OCI-LY7 (cell line): Measurements from ENCODE around the gene RNU2-1. TPM values are rescaled to one million over a fixed set of nuclear protein-coding genes. Genes with fewer than 3 reads are reported as not detected.

Experiments used
- BruUV-seq: library from RNA; stranded (reverse); fragments of 400-500 nt; replicated peaks from 2 replicates; lab custom pipeline; 2021; lab: Mats Ljungman, UMichigan
- CTCF ChIA-PET: fragments of 300-600 bp; sonication (Branson Sonifier 250); formaldehyde crosslinking; loops from one replicate; lab custom pipeline; 2022; ENCODE audit warnings: antibody characterized with exemption; ENCODE audit not compliant: unreplicated experiment; lab: Charles Lee
- POLR2A ChIA-PET: fragments of 300-600 bp; sonication (Branson Sonifier 250); formaldehyde crosslinking; loops from one replicate; lab custom pipeline; 2022; ENCODE audit warnings: antibody characterized with exemption; lab: Charles Lee
- DNase-seq: peaks from one replicate; pipeline ENCODE4 v3.0.0-alpha.2; 2015; ENCODE audit warnings: low spot score
- H2AFZ ChIP-seq: fragments of 200-600 bp; sonication (generic), shearing (Covaris generic); 2 replicates; pipeline ENCODE4 v1.6.1; 2014; ENCODE audit warnings: mild to moderate bottlenecking, antibody characterized with exemption, low read length, moderate library complexity
- H3K27ac ChIP-seq: fragments of 200-600 bp; sonication (generic); 2 replicates; pipeline ENCODE4 v1.5.1; 2014; ENCODE audit warnings: mixed run types, low read depth, mild to moderate bottlenecking, moderate library complexity, low read length, inconsistent platforms; ENCODE audit not compliant: poor library complexity, severe bottlenecking
- H3K36me3 ChIP-seq: fragments of 200-600 bp; sonication (generic); 2 replicates; pipeline ENCODE4 v1.6.1; 2014; ENCODE audit warnings: mild to moderate bottlenecking, antibody characterized with exemption, low read length, moderate library complexity, mixed read lengths; ENCODE audit not compliant: insufficient read depth
- H3K4me1 ChIP-seq: fragments of 200-600 bp; sonication (generic); 2 replicates; pipeline ENCODE4 v1.5.1; 2014; ENCODE audit warnings: mild to moderate bottlenecking, low read length; ENCODE audit not compliant: insufficient read depth, poor library complexity, severe bottlenecking
- H3K4me2 ChIP-seq: fragments of 200-600 bp; sonication (generic); 2 replicates; pipeline ENCODE4 v1.6.1; 2014; ENCODE audit warnings: mild to moderate bottlenecking, low read length
- H3K4me3 ChIP-seq: fragments of 200-600 bp; sonication (generic); 2 replicates; pipeline ENCODE4 v1.5.1; 2014; ENCODE audit warnings: mild to moderate bottlenecking, low read depth, low read length; ENCODE audit not compliant: poor library complexity, severe bottlenecking
- H3K79me2 ChIP-seq: fragments of 200-600 bp; sonication (generic); 2 replicates; pipeline ENCODE4 v1.6.1; 2016; ENCODE audit warnings: low read depth, mild to moderate bottlenecking, low read length, moderate library complexity, mixed read lengths; ENCODE audit not compliant: insufficient read depth
- H3K9me2 ChIP-seq: fragments of 200-600 bp; sonication (generic); 2 replicates; pipeline ENCODE4 v1.6.1; 2016; ENCODE audit warnings: mild to moderate bottlenecking, low read length, mixed read lengths; ENCODE audit not compliant: insufficient read depth
- H3K9me3 ChIP-seq: fragments of 200-600 bp; sonication (generic); 2 replicates; pipeline ENCODE4 v1.6.1; 2014; ENCODE audit warnings: mild to moderate bottlenecking, mixed run types, low read length, mixed read lengths
- H4K20me1 ChIP-seq: fragments of 200-600 bp; sonication (generic); 2 replicates; pipeline ENCODE4 v1.6.1; 2014; ENCODE audit warnings: mild to moderate bottlenecking, antibody characterized with exemption, low read length, moderate library complexity, mixed read lengths; ENCODE audit not compliant: insufficient read depth
- CTCF ChIP-seq: fragments of 200-600 bp; sonication (generic); conservative IDR thresholded peaks from 2 replicates; pipeline ENCODE4 v1.5.1; 2014; ENCODE audit warnings: mild to moderate bottlenecking, antibody characterized with exemption, low read length, moderate library complexity, mixed read lengths
- EZH2phosphoT487 ChIP-seq: fragments of 200-600 bp; sonication (generic); IDR thresholded peaks from 2 replicates; pipeline ENCODE4 v1.6.1; 2018; ENCODE audit warnings: low read depth, borderline replicate concordance, mild to moderate bottlenecking, mixed run types, antibody characterized with exemption, low read length, moderate library complexity, mixed read lengths
- intact Hi-C: fragments of 100-400 bp; cut with micrococcal nuclease; formaldehyde crosslinking; loops from one replicate; pipeline ENCODE4 v1.10.0; 2022; ENCODE audit not compliant: unreplicated experiment
- small RNA-seq: library from RNA; depleted of rRNA; stranded (forward); fragments of <200 nt; gene quantifications from one replicate; pipeline ENCODE3, GENCODE V24; 2014
- total RNA-seq, 2 experiments: library from RNA; depleted of rRNA in 1 of 2; stranded (reverse); fragments of >200 nt in 1 of 2; shearing (Covaris generic) in 1 of 2; gene quantifications; 2 replicates each; pipeline ENCODE4 v1.2.3, GENCODE V29; 2014 to 2022

Gene RNU2-1
- total RNA-seq, 2 experiments from 2014 or later = 7,340 TPM; not detected in 1

- no peak for DNase-seq
- Histone ChIP-seq H4K20me1 (no peaks in the 10 kb centered on the region), H2AFZ (no peak overlapping the region), H3K36me3 (peaks cover 24% of the 10 kb centered on the region), H3K4me2 (no peak overlapping the region), H3K79me2 (no peaks in the 10 kb centered on the region), H3K9me2 (no peaks in the 10 kb centered on the region), H3K9me3 (no peaks in the 10 kb centered on the region), H3K4me3 (no peak overlapping the region), H3K27ac (no peak overlapping the region), H3K4me1 (peaks cover 11% of the 10 kb centered on the region)
- intact Hi-C loops = no loop called here
- TF ChIP-seq EZH2phosphoT487 = no peak
- TF ChIP-seq CTCF = no peak
- no TSS peak for BruUV-seq
- CTCF ChIA-PET = no interaction called here
- POLR2A ChIA-PET = interaction anchor here (0.7 to 2.0 kb wide), 2 partner anchors 10 to 132 kb away, joined by 3 to 5 read pairs; no protein-coding TSS in a partner anchor
These were observed 49.9 kb downstream of the RNU2-1 start for GRCh38 chr17:43183921-43184320.

Small RNA genes lying within 50 kb of the gene (small RNA-seq; reads per million reads assigned to genes)
- gene RF00004 (not detected), gene RNU2-1 (not detected)

Other genes starting within 250 kb of the RNU2-1 start
- gene RPL27, start 235.6 kb downstream of the RNU2-1 start, total RNA-seq (2014; rRNA removed; shearing (Covaris generic)) = 1,550 and 2,299 TPM in 2 replicates
- 1,241 and 1,313 TPM in 2 replicates for gene RPL27, start 235.6 kb downstream of the RNU2-1 start, total RNA-seq (2022)
- gene IFI35, start 227.2 kb downstream of the RNU2-1 start, total RNA-seq (2014; rRNA removed; shearing (Covaris generic)) = 3.8 and 6.3 TPM in 2 replicates
- 8.6 and 10.6 TPM in 2 replicates for gene IFI35, start 227.2 kb downstream of the RNU2-1 start, total RNA-seq (2022)
- gene VAT1, start 211.6 kb downstream of the RNU2-1 start, total RNA-seq (2014; rRNA removed; shearing (Covaris generic)) = 26.2 and 33.1 TPM in 2 replicates
- gene VAT1, start 211.6 kb downstream of the RNU2-1 start, total RNA-seq (2022) = 51.3 and 65.3 TPM in 2 replicates
- not detected in 2 replicates for gene RND2, start 208.7 kb downstream of the RNU2-1 start, total RNA-seq (2014; rRNA removed; shearing (Covaris generic))
- gene RND2, start 208.7 kb downstream of the RNU2-1 start, total RNA-seq (2022) = 0.30 TPM in 1 of 2 replicates, not detected in the other
- gene BRCA1, start 108.6 kb downstream of the RNU2-1 start, total RNA-seq (2014; rRNA removed; shearing (Covaris generic)) = 112 and 134 TPM in 2 replicates
- 130 and 135 TPM in 2 replicates for gene BRCA1, start 108.6 kb downstream of the RNU2-1 start, total RNA-seq (2022)
- 15.2 and 16.2 TPM in 2 replicates for gene NBR1, start 62.8 kb downstream of the RNU2-1 start, total RNA-seq (2014; rRNA removed; shearing (Covaris generic))
- gene NBR1, start 62.8 kb downstream of the RNU2-1 start, total RNA-seq (2022) = 38.6 and 48.3 TPM in 2 replicates
- 7.1 and 9.4 TPM in 2 replicates for gene TMEM106A, start 22.1 kb downstream of the RNU2-1 start, total RNA-seq (2014; rRNA removed; shearing (Covaris generic))
- gene TMEM106A, start 22.1 kb downstream of the RNU2-1 start, total RNA-seq (2022) = 17.1 and 19.1 TPM in 2 replicates
- not detected in 2 replicates for gene CCDC200, start 5.4 kb downstream of the RNU2-1 start, total RNA-seq (2014; rRNA removed; shearing (Covaris generic))
- not detected in 2 replicates for gene CCDC200, start 5.4 kb downstream of the RNU2-1 start, total RNA-seq (2022)
- gene ARL4D, start 165.0 kb upstream of the RNU2-1 start, total RNA-seq (2014; rRNA removed; shearing (Covaris generic)) = 0.64 and 1.4 TPM in 2 replicates
- gene ARL4D, start 165.0 kb upstream of the RNU2-1 start, total RNA-seq (2022) = 0.72 and 0.83 TPM in 2 replicates
- 32.4 and 37.0 TPM in 2 replicates for gene DHX8, start 250.0 kb upstream of the RNU2-1 start, total RNA-seq (2014; rRNA removed; shearing (Covaris generic))
- 48.3 and 65.4 TPM in 2 replicates for gene DHX8, start 250.0 kb upstream of the RNU2-1 start, total RNA-seq (2022)